Measurements from ENCODE around the gene FANCC.

Gene FANCC

GRCh38 chr9:95080961-95081647 lies 236.4 kb downstream of the FANCC start:
- no peak for DNase-seq

- DNase-seq = no peak
These were observed 238.0 kb downstream of the FANCC start for GRCh38 chr9:95079461-95079860.

- no peak for DNase-seq
These were observed 238.6 kb downstream of the FANCC start for GRCh38 chr9:95078939-95079338.

- no peak for DNase-seq
These were observed 239.0 kb downstream of the FANCC start for GRCh38 chr9:95078511-95078910.

- DNase-seq = no peak
These were observed 239.6 kb downstream of the FANCC start for GRCh38 chr9:95077766-95078370.

GRCh38 chr9:95077053-95077765 lies 240.3 kb downstream of the FANCC start:
- no peak for DNase-seq

GRCh38 chr9:95076696-95077052 lies 240.8 kb downstream of the FANCC start:
- DNase-seq = no peak

GRCh38 chr9:95075700-95076099 lies 241.8 kb downstream of the FANCC start:
- DNase-seq = no peak

- DNase-seq = no peak
These were observed 242.9 kb downstream of the FANCC start for GRCh38 chr9:95074632-95075031.

- DNase-seq = no peak
These were observed 243.6 kb downstream of the FANCC start for GRCh38 chr9:95073918-95074317.

- no peak for DNase-seq
These were observed 244.4 kb downstream of the FANCC start for GRCh38 chr9:95073042-95073607.

GRCh38 chr9:95071925-95072324 lies 245.6 kb downstream of the FANCC start:
- DNase-seq = no peak

GRCh38 chr9:95071450-95071849 lies 246.1 kb downstream of the FANCC start:
- DNase-seq = no peak

- no peak for DNase-seq
These were observed 246.9 kb downstream of the FANCC start for GRCh38 chr9:95070549-95071021.

- no peak for DNase-seq
These were observed 249.6 kb downstream of the FANCC start for GRCh38 chr9:95067897-95068296.

- no peak for DNase-seq
These were observed 250.5 kb downstream of the FANCC start for GRCh38 chr9:95067057-95067456.

- no peak for DNase-seq
These were observed 252.3 kb downstream of the FANCC start for GRCh38 chr9:95065224-95065623.

GRCh38 chr9:95063300-95063699 lies 254.2 kb downstream of the FANCC start:
- no peak for DNase-seq

GRCh38 chr9:95062596-95063065 lies 254.9 kb downstream of the FANCC start:
- no peak for DNase-seq

GRCh38 chr9:95061916-95062595 lies 255.5 kb downstream of the FANCC start:
- DNase-seq = no peak

GRCh38 chr9:95060916-95061315 lies 256.6 kb downstream of the FANCC start:
- no peak for DNase-seq

- DNase-seq = no peak
These were observed 257.3 kb downstream of the FANCC start for GRCh38 chr9:95060234-95060633.

GRCh38 chr9:95058795-95059386 lies 258.6 kb downstream of the FANCC start:
- DNase-seq = no peak

Data from stimulated activated CD4-positive, alpha-beta T cell treated with anti-CD3 and anti-CD28 coated beads, Interleukin-1b, Interleukin-23, amount 100 ng/mL, for 48 hours (primary cell).